HG03103 (cell line): ENCODE results near the gene PROX1.

Experiments
- ATAC-seq: cut with Tn5 transposase; IDR thresholded peaks from one replicate; pipeline ENCODE4 v1.9.1; 2021; ENCODE audit warnings: low read depth; ENCODE audit not compliant: unreplicated experiment

PROX1 gene

GRCh38 chr1:213997038-213997771 is 9.4 kb downstream of the PROX1 start:
- no peak for ATAC-seq

DNA sequence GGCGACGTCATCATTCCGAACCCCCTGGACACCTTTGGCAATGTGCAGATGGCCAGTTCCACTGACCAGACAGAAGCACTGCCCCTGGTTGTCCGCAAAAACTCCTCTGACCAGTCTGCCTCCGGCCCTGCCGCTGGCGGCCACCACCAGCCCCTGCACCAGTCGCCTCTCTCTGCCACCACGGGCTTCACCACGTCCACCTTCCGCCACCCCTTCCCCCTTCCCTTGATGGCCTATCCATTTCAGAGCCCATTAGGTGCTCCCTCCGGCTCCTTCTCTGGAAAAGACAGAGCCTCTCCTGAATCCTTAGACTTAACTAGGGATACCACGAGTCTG is 10.0 kb downstream of the PROX1 start:
- ATAC-seq = no peak

GRCh38 chr1:213998785-213999184 is 11.0 kb downstream of the PROX1 start:
- no peak for ATAC-seq

GRCh38 chr1:213999732-214000131 is 12.0 kb downstream of the PROX1 start:
- ATAC-seq = no peak

DNA sequence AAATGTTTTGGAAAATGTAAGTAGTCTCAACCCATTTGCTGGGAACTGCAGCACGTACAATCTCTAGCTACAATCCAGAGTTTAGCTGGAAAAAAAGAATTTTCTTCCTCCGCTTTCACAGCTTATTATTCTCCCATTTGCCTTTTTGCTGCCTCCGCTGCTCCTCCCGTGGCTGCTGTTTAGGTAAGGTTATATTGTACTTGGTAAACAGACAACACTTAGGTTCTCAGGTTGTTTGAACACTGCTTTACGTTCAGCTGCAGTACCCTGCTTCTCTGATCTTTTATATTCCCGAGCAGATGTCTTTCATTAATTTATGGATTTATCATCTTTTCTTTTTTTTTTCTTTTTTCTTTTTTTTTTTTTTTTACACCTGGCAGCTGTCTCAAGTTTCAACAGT is 14.3 kb downstream of the PROX1 start:
- ATAC-seq = no peak

DNA sequence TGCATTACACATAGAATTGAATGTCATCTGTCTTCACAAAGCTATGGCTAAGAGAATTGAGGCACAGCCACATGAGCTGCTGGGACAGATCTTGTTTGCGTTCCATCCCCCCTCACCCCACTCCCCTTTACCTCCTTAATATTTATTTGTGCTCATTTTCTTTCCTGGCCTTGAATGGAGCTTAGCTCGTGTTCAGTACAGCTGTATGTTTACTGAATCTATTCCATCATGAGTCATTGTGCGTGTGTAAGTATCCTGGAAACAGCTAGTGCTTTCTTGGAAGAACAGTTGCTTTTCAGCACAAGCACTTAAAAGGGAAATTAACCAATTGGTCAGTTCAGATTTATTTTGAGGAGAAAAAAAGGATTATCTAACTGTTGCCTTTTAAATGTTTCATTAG is 14.7 kb downstream of the PROX1 start:
- no peak for ATAC-seq

DNA sequence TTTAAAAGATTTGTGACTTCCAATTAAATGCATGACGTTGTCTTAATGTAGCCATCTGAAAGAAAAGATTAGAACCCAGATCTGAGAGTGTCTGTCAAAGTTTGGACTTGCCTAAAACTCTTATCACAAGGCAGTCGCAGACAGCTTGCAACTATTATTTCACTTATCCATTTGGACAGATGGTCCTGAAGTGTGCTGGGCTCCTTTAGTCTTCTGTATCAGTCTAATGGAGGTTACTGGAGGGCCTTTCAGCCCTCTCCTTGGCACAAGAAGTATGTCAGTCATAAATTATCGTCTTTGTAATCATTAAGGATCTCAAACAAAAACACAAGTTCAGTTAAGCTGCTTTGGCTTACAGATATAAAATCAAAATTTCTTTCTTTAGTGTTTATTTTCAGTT is 15.5 kb downstream of the PROX1 start:
- ATAC-seq = no peak

DNA sequence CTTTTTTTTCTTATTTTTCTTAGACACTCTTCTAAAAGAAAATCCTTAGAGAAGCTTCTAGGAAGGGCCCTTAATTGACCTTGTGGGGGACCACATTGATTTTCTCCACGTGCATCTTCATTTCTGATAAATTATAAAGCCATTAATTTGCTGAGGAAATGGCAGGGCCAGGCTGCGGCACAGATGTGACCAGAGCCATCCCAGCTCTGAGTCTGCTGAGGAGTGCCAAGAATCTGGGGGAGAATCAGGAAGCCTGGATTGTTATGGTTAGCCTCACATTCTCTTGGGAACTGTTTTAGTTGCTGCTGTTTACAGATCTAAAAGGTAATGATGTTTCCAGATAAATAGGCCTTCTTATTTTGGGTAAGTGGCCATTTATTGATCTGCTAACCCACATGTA is 16.2 kb downstream of the PROX1 start:
- ATAC-seq = no peak

DNA sequence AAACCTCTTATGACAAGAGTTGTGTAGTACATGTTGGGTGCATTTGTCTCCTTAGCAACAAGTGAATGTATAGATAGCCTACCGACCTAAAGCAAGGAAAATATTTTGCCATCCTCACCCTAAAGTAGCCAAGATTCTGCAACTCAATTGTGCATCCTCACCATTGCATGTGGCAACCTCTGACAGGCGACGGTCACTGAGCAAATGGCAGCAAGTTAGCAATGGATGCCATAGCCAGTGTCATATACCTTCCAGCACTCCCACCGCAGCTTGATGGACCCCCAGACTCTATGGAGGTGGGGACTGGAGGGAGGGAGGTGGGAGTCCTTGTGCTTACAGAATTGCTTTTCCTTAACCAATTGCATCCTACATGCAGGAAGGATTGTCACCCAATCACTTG is 17.0 kb downstream of the PROX1 start:
- ATAC-seq = no peak

DNA sequence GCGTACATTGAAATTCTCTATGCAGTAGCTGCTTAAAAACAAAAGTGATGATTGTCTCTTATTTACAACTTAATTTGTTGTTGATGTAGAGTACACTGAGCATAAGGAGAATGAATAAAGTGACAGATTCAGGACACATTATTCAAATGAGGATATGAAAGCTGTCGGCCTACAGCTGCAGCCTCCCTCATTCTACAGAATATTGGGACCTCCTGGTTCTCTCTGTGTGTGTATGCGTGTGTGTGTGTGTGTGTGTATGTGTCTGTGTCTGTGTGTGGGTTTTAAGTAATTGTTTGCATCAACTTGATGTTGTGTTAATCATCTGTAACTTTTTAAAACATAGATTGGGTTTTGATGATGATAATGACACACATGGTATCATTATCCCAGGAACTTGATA is 17.9 kb downstream of the PROX1 start:
- ATAC-seq = no peak

DNA sequence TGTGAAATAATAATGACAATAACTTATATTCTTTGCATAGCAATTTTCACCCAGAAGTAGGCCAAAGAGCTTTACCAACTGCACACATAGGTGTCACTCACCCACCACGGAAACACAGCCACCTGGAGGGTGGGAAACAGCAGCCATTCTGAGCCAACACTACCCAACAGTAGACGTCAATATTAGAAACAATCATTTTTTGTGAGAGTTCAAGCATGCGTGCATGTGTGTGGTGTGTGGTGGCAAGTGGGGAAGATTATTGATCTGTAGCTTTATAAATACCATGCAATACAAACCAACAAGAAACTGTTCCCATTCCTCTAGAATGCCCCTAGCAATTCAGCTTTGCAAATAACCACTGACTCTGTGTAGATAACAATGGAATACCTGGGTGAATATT is 19.1 kb downstream of the PROX1 start:
- no peak for ATAC-seq

- no peak for ATAC-seq
Observed at GRCh38 chr1:214008347-214008746, 20.6 kb downstream of the PROX1 start.

DNA sequence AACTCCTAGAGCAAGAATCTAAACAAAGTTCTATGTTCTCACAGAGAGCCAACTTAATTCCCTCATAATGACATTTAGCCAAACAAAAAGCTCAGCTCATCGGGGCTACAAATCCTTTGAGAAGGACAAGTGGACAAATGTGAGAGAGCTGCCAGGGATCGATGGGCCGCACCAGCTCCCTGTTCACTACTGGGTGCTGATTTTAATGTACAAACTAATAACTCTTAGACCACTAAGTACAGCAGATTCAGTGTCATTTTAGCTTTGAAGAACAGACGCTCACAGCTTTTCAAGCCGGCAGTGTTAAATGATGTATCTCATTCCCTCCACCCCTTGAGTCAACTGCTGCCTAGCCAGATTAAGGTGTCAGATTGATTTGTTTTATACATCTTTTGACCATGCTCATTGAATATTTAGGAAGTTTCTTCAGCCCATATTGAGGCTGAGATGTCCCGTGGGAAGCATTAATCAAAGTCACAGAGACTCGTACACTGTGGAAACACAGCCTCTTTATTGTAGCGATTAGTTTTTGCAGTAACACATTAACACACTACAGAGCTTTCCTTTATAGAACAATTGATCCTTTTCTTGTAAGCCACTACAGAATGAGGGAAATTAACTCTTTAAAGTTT is 21.1 kb downstream of the PROX1 start:
- ATAC-seq = no peak

DNA sequence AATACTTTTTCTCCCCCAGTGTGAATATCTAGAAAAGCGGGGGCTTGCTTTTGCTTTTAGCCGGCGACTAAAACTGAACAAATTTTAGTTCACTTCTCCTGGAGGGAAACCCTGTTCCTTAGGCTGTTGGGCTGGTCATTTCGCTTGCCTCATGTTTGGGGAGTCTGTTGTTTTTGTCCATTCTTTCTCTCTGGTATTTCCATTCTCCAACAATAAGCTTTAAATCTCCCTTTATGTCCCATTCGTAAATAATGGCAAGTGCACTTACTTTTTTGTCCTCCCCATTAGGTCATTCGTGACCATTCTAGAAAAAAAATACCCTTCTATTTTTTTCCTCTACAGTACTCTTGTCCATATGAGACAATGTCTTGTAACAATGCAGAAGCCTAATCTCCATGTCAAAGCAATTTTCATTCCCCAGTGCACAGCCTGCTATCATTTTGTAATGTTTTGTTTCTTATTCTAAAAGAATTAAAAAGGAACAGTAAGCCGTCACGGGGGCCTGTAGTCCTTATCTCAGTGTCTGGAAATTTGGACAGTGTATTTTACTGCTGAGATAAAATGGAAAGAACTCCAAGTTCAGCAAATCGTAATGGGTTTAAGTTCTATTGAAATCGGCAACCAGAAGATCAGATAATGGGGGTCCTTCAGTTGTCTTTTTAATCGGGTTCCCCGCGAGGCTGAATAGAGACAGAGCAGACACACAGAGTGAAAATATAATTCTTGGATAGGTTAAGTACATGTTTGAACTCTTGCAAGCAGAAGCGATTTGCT is 21.8 kb downstream of the PROX1 start:
- ATAC-seq = no peak

DNA sequence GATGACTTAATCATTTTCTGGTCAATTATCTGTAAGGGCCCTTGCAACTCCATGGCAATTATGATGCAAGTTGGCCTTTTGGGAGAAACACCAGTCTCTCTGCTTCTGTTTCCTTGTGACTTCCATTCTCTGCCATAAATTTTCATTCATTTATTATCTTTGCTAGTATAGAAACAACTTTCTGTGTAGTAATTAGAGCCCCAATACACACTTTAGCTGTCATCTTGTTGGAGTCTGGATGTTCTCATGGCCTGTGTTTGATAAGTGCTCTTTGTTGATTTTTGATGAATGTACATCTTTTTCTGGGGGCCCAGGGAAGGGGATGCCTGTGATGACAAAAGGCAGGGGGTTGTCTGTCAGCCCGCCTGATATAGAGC is 22.4 kb downstream of the PROX1 start:
- no peak for ATAC-seq

DNA sequence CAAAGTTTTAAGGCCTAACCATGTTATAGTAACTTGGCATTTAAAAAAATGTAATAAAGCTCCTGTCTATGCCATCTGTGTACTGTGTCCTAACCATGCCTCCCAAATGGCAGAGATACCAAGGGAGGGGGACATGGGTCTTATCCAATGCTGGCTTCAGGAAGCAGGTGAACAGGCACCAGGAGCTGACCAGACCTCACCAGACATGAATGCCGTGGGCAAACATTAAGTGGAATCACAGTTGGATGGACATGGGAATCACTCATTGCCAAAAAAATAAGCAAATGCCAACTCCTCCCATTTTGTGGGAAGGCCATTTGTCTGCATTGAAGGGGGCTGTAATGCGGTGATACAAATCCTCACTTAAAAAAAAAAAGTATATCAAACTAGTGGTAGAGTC is 22.9 kb downstream of the PROX1 start:
- no peak for ATAC-seq

- ATAC-seq = no peak
Observed at GRCh38 chr1:214012418-214012817, 24.6 kb downstream of the PROX1 start.

DNA sequence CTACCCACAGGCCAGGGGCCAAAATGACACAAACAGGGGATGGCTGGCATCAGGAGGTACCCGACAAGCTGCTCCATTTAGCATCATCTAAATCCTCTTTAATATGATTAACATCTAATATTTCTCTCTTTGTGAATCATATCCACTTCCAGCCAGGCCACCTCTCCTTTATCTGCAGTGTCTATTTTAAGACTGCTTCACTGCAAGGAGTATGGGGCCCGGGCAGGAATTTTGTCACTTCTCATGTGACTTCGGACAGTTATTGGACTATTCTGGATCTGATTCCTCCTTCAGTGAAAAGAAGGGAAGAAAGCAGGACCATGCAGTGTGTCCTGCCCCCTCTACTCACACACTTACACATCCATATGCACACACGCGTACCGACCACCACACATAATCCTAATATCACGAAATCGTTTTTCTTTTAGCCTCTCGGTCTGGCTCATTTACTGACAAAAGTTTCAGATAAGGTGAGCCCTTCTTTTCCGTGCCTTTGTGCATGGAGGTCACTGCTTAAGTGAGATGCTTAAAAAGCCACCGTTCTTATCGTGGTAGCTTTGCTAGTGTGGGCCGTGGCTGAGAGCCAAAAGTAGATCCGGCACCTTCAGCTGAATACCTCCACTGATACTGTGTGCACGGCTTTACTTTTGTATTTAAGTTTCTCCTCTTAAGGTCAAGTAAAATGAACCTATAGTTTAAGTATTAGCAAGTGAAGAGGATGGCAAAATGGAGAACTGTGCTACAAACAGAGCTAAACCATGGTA is 26.0 kb downstream of the PROX1 start:
- ATAC-seq = no peak

GRCh38 chr1:214014730-214015129 is 27.0 kb downstream of the PROX1 start:
- ATAC-seq = no peak

GRCh38 chr1:214017191-214017982 is 29.6 kb downstream of the PROX1 start:
- no peak for ATAC-seq
